ENCODE measurements around the gene NKD2.

NKD2 gene

DNA sequence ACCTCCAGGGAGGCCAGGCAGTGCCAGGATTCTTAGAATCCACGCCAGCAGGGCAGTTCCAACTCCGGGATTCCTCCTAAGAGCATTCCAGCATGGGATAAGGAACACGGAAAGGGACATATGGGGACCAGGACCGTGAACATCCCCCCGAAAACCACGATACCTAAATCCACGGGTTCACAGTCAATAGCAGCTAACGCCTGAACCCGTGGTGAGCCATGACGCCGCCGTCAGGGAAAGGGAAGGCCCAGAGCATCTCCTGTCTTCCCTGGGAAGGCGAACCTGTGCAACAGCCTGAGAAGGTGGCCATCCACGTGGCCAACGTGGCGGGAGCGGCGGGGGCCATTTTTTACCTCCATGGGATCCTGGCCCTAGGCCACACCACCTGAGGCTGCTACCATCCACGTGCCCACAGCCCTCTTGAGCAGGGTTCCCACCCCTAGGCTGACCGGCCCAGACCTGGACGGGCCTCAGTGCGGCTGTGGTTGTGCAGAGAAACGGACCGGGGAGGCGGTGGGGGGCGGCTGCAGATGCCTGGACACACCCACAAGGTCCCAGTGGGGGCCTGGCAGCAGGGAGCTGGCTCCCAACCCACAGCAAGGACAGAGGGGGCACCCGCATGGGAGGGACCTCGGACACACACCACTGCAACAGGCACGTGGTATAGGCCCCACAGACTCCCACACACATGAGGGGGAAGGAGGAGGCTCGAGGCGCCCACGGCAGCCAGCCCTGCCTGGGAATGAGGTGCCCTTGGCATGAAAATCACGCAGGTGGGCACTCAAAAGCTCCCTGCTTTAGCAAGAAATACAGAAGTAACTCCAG lies 60.5 kb downstream of the NKD2 start:
- no peak for DNase-seq
- intact Hi-C loops (cut with DNase I; ENCODE audit: low total_unique reads), result no loop called here
- H3K36me3 ChIP-seq, result peaks cover under 1 to 60% (median 27%) of the 10 kb centered on the region in 3 donors
- no peaks in the 10 kb centered on the region for H3K9me3 ChIP-seq
- no peak overlapping the region for H3K27ac ChIP-seq
- H3K4me1 ChIP-seq, result no peaks in the 10 kb centered on the region
- H3K4me3 ChIP-seq, result no peak overlapping the region
- TF ChIP-seq CTCF (IDR thresholded peaks at IDR 0.05), result no peak
- H3K27me3 ChIP-seq, result no peaks in the 10 kb centered on the region

DNA sequence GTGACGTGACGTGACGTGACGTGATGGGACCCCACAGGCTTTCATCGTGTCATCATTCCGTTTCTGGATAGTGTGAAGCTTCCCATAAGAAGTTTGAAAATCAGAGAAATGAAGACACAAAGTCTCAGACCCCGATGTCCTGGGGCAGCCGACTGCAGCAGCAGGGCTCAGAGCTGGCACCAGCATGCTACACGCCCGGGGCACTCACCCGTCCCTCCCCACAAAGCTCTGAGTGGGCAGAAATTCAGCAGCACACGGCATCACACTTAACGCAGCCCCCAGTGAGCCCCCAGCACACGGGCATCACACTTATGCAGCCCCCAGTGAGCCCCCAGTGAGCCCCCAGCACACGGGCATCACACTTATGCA lies 61.1 kb downstream of the NKD2 start:
- no peaks in the 10 kb centered on the region for H3K9me3 ChIP-seq
- no peaks in the 10 kb centered on the region for H3K4me1 ChIP-seq
- H3K27me3 ChIP-seq, result no peaks in the 10 kb centered on the region
- intact Hi-C loops (cut with DNase I; ENCODE audit: low total_unique reads), result no loop called here
- no peak overlapping the region for H3K4me3 ChIP-seq
- peaks cover 0 to 60% (median 28%) of the 10 kb centered on the region in 3 donors for H3K36me3 ChIP-seq
- no peak for TF ChIP-seq CTCF (IDR thresholded peaks at IDR 0.05)
- no peak overlapping the region for H3K27ac ChIP-seq
- DNase-seq, result no peak

DNA sequence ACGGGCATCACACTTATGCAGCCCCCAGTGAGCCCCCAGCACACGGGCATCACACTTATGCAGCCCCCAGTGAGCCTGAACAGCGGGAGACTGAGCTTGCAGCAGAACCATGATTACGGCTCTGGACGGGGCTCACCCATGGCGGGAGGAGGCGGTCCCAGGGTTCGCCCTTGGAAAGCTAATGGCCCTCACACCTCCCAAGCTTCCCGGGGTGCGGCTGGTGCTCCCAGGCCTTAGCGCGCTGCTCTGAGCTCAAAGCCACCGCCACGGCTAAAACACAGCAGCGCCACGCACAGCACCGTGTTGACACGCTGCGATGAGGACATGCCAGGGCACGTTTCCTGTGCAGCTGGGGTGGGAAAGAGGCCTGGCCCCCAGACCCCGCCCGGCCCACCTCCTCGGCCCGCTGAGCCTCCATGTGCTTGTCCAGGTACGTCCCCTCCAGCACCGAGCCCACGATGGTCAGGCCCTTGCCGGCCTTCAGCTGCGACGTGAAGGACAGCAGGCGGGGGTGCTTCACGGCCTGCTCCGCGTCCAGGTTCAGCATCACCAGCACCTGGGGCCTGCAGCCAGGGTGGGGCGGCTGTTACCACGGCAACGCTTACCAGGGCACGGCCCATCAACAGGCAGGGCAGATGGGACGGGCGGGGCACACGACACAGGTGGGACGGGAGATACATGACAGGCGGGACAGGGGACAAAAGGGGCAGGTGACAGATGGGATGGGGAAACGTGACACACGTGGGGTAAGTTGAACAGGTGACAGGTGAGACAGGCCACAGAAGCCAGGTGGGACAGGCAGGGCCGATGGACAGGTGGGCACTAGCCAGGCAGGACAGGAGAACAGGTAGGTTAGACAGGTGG lies 64.9 kb downstream of the NKD2 start:
- intact Hi-C loops (cut with DNase I; ENCODE audit: low total_unique reads), result no loop called here
- no peaks in the 10 kb centered on the region for H3K9me3 ChIP-seq
- H3K4me1 ChIP-seq, result no peaks in the 10 kb centered on the region
- no peak overlapping the region for H3K27ac ChIP-seq
- no peak for DNase-seq
- H3K4me3 ChIP-seq, result no peak overlapping the region
- H3K27me3 ChIP-seq, result no peaks in the 10 kb centered on the region
- TF ChIP-seq CTCF (IDR thresholded peaks at IDR 0.05), result no peak
- H3K36me3 ChIP-seq, result peaks cover 0 to 68% (median 53%) of the 10 kb centered on the region in 3 donors

GRCh38 chr5:1074226-1074625 lies 65.6 kb downstream of the NKD2 start:
- Histone ChIP-seq H3K4me3 (no peak overlapping the region), H3K9me3 (no peaks in the 10 kb centered on the region), H3K36me3 (peaks cover 0 to 68% (median 53%) of the 10 kb centered on the region in 3 donors), H3K27me3 (no peaks in the 10 kb centered on the region), H3K4me1 (no peaks in the 10 kb centered on the region), H3K27ac (no peak overlapping the region)
- intact Hi-C loops (cut with DNase I; ENCODE audit: low total_unique reads), result no loop called here
- no peak for TF ChIP-seq CTCF (IDR thresholded peaks at IDR 0.05)
- no peak for DNase-seq

- no peak for DNase-seq
- H3K36me3 ChIP-seq, result peaks cover 0 to 70% (median 55%) of the 10 kb centered on the region in 3 donors
- H3K9me3 ChIP-seq, result no peaks in the 10 kb centered on the region
- no peaks in the 10 kb centered on the region for H3K27me3 ChIP-seq
- TF ChIP-seq CTCF (IDR thresholded peaks at IDR 0.05), result no peak
- no peak overlapping the region for H3K27ac ChIP-seq
- H3K4me3 ChIP-seq, result no peak overlapping the region
- intact Hi-C loops (cut with DNase I; ENCODE audit: low total_unique reads), result no loop called here
- H3K4me1 ChIP-seq, result no peaks in the 10 kb centered on the region
Measured at GRCh38 chr5:1074816-1075554, 66.4 kb downstream of the NKD2 start.

Data from tibial artery (tissue), 4 donors.